ENCODE measurements around the gene IL31RA. TPM values are rescaled to one million over a fixed set of nuclear protein-coding genes. Genes with fewer than 3 reads are reported as not detected.

The IL31RA gene
- polyA plus RNA-seq, 6 donors from 2014 or later = not detected

GRCh38 chr5:55866485-55866884 lies 15.3 kb downstream of the IL31RA start:
- H3K9me3 Mint-ChIP-seq = peaks cover 0 to 3% (median 0%) of the 10 kb centered on the region in 7 donors
- ATAC-seq (ENCODE audit: low read depth in 2 of 2) = no peak
- no peaks in the 10 kb centered on the region for H3K4me1 Mint-ChIP-seq
- DNase-seq = no peak
- peaks cover 0 to 4% (median 0%) of the 10 kb centered on the region in 3 donors for H3K27me3 Mint-ChIP-seq
- H3K36me3 Mint-ChIP-seq = no peaks in the 10 kb centered on the region
- H3K27ac Mint-ChIP-seq = no peak overlapping the region
- no peak overlapping the region for H3K4me3 Mint-ChIP-seq

DNA sequence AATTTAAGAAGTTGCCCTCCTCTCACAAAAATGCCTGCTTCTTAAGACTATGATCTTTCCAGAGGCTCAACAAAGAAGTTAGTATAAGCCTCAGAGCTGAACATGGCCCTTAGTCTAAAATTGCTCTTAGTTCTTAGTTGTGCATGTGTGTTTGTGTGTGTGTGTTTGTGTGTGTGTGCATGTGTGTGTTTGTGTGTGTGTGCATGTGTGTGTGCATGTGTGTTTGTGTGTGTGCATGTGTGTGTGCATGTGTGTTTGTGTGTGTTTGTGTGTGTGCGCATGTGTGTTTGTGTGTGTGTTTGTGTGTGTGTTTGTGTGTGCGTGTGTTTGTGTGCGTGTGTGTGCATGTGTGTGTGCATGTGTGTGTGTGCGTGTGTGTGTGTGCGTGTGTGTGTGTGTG lies 15.8 kb downstream of the IL31RA start:
- H3K27me3 Mint-ChIP-seq = no peaks in the 10 kb centered on the region
- DNase-seq (no peak), ATAC-seq (ENCODE audit: low read depth in 2 of 2) (no peak)
- H3K4me1 Mint-ChIP-seq = no peaks in the 10 kb centered on the region
- H3K9me3 Mint-ChIP-seq = no peaks in the 10 kb centered on the region
- H3K4me3 Mint-ChIP-seq = no peak overlapping the region
- H3K27ac Mint-ChIP-seq = no peak overlapping the region
- no peaks in the 10 kb centered on the region for H3K36me3 Mint-ChIP-seq

DNA sequence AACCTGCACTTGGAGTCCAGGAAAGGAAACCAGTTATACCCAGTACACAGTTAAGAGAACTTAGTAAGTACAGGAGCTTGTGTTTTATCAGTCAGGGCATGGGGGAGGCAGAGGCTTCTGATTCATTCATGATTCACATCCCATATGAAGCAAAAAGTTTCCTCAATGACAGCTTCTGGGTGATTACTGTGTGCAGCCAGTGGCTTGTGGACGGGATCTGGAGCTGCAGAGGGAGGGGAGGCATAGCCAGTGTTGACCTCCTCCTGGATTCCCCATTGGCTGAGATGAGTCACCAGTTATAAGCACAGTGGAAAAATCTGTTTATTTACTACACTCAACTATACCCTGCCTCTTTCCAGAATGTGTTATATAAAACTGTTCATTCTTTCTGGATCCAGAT lies 17.7 kb downstream of the IL31RA start:
- Mint-ChIP-seq H3K27ac (no peak overlapping the region), H3K9me3 (no peaks in the 10 kb centered on the region), H3K4me3 (no peak overlapping the region), H3K4me1 (no peaks in the 10 kb centered on the region), H3K27me3 (no peaks in the 10 kb centered on the region), H3K36me3 (no peaks in the 10 kb centered on the region)
- DNase-seq (no peak), ATAC-seq (ENCODE audit: low read depth in 2 of 2) (no peak)

- Mint-ChIP-seq H3K4me3 (no peak overlapping the region), H3K27ac (no peak overlapping the region), H3K9me3 (no peaks in the 10 kb centered on the region), H3K27me3 (no peaks in the 10 kb centered on the region), H3K36me3 (no peaks in the 10 kb centered on the region), H3K4me1 (no peaks in the 10 kb centered on the region)
- ATAC-seq (ENCODE audit: low read depth in 2 of 2) (no peak), DNase-seq (no peak)
Measured at GRCh38 chr5:55869847-55870246, 18.7 kb downstream of the IL31RA start.

GRCh38 chr5:55873234-55873633 lies 22.1 kb downstream of the IL31RA start:
- Mint-ChIP-seq H3K4me3 (no peak overlapping the region), H3K9me3 (no peaks in the 10 kb centered on the region), H3K4me1 (no peaks in the 10 kb centered on the region), H3K27ac (no peak overlapping the region), H3K36me3 (no peaks in the 10 kb centered on the region), H3K27me3 (no peaks in the 10 kb centered on the region)
- no peak for DNase-seq
- no peak for ATAC-seq (ENCODE audit: low read depth in 2 of 2)

- no peak for DNase-seq
- Mint-ChIP-seq H3K27me3 (peaks cover 0 to 3% (median 0%) of the 10 kb centered on the region in 3 donors), H3K4me3 (no peak overlapping the region), H3K9me3 (no peaks in the 10 kb centered on the region), H3K27ac (no peak overlapping the region), H3K36me3 (peaks cover 0 to 4% of the 10 kb centered on the region in 2 donors), H3K4me1 (no peaks in the 10 kb centered on the region)
- ATAC-seq (ENCODE audit: low read depth in 2 of 2) = no peak
Measured at GRCh38 chr5:55877655-55878054, 26.5 kb downstream of the IL31RA start.

GRCh38 chr5:55880453-55880852 lies 29.3 kb downstream of the IL31RA start:
- Mint-ChIP-seq H3K4me3 (no peak overlapping the region), H3K4me1 (no peaks in the 10 kb centered on the region), H3K9me3 (no peaks in the 10 kb centered on the region), H3K27me3 (peaks cover 3 to 9% (median 5%) of the 10 kb centered on the region in 3 donors), H3K36me3 (peaks cover 0 to 4% of the 10 kb centered on the region in 2 donors), H3K27ac (no peak overlapping the region)
- DNase-seq (no peak), ATAC-seq (ENCODE audit: low read depth in 2 of 2) (no peak)

- Mint-ChIP-seq H3K4me3 (no peak overlapping the region), H3K27me3 (peaks cover 7 to 23% (median 13%) of the 10 kb centered on the region in 3 donors), H3K9me3 (peaks cover 0 to 5% (median 0%) of the 10 kb centered on the region in 7 donors), H3K27ac (no peak overlapping the region), H3K36me3 (peaks cover 0 to 4% of the 10 kb centered on the region in 2 donors), H3K4me1 (no peaks in the 10 kb centered on the region)
- DNase-seq (no peak), ATAC-seq (ENCODE audit: low read depth in 2 of 2) (no peak)
Measured at GRCh38 chr5:55885359-55885758, 34.2 kb downstream of the IL31RA start.

DNA sequence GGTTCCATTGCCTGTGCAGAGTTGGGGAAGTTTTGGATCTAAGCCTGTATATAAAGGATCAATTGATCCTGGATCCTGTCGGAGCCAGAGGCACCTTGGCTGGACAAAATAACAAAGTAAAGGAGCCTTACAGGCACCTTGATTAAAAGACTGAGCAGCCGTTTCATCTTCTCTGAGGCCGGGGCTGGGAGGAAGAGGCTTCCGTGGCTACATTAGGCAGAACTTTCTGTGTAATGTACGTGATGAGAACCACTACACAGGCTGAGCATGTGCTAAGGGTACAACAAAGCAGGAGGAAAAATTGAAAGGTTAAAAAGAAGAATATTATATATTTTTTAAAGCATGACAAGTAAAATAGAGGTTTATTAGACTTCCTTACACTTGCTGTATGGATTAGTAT lies 37.0 kb downstream of the IL31RA start:
- peaks cover 5 to 23% (median 13%) of the 10 kb centered on the region in 3 donors for H3K27me3 Mint-ChIP-seq
- no peak overlapping the region for H3K27ac Mint-ChIP-seq
- ATAC-seq (ENCODE audit: low read depth in 2 of 2) (no peak), DNase-seq (no peak)
- H3K4me1 Mint-ChIP-seq = no peaks in the 10 kb centered on the region
- no peak overlapping the region for H3K4me3 Mint-ChIP-seq
- no peaks in the 10 kb centered on the region for H3K36me3 Mint-ChIP-seq
- peaks cover 0 to 5% (median 0%) of the 10 kb centered on the region in 7 donors for H3K9me3 Mint-ChIP-seq

GRCh38 chr5:55892479-55892878 lies 41.3 kb downstream of the IL31RA start:
- Mint-ChIP-seq H3K27ac (no peak overlapping the region), H3K4me3 (no peak overlapping the region), H3K36me3 (no peaks in the 10 kb centered on the region), H3K4me1 (no peaks in the 10 kb centered on the region), H3K27me3 (peaks cover 4 to 9% (median 8%) of the 10 kb centered on the region in 3 donors), H3K9me3 (peaks cover 0 to 5% (median 0%) of the 10 kb centered on the region in 7 donors)
- DNase-seq = no peak
- no peak for ATAC-seq (ENCODE audit: low read depth in 2 of 2)

DNA sequence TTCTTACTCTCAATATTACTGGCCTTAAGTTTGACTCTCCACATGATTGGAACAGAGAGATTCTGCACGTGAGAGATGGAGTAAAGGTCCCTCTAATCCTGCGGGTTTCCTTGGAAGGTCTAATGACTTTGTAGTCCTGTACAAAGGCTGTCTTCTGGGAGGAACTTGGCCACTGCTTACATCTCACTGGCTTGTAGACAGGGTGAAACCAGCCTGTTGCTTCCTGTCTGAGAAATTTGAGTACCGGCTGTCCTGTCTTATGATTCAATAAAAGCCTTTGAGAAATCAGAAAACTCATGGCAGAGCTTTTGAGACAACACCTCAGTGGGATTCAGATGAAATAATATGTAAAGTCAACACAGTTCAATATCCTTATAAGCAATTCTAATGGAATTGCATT lies 43.0 kb downstream of the IL31RA start:
- H3K4me3 Mint-ChIP-seq = no peak overlapping the region
- H3K27ac Mint-ChIP-seq = peak overlapping the region in 1 of 6 donors; percentile 58
- peaks cover 0 to 5% (median 0%) of the 10 kb centered on the region in 7 donors for H3K9me3 Mint-ChIP-seq
- H3K36me3 Mint-ChIP-seq = no peaks in the 10 kb centered on the region
- DNase-seq (no peak), ATAC-seq (ENCODE audit: low read depth in 2 of 2) (no peak)
- peaks cover 8 to 13% (median 10%) of the 10 kb centered on the region in 3 donors for H3K27me3 Mint-ChIP-seq
- H3K4me1 Mint-ChIP-seq = no peaks in the 10 kb centered on the region

- no peak for DNase-seq
- no peak overlapping the region for H3K4me3 Mint-ChIP-seq
- ATAC-seq (ENCODE audit: low read depth in 2 of 2) = no peak
- H3K9me3 Mint-ChIP-seq = peaks cover 0 to 5% (median 0%) of the 10 kb centered on the region in 7 donors
- no peaks in the 10 kb centered on the region for H3K36me3 Mint-ChIP-seq
- H3K27ac Mint-ChIP-seq = peak overlapping the region in 1 of 6 donors; percentile 14
- H3K4me1 Mint-ChIP-seq = no peaks in the 10 kb centered on the region
- H3K27me3 Mint-ChIP-seq = peaks cover 9 to 17% (median 15%) of the 10 kb centered on the region in 3 donors
Measured at GRCh38 chr5:55895346-55895745, 44.2 kb downstream of the IL31RA start.

GRCh38 chr5:55896238-55896637 lies 45.1 kb downstream of the IL31RA start:
- DNase-seq (no peak), ATAC-seq (ENCODE audit: low read depth in 2 of 2) (no peak)
- H3K27me3 Mint-ChIP-seq = peaks cover 13 to 26% (median 23%) of the 10 kb centered on the region in 3 donors
- no peak overlapping the region for H3K4me3 Mint-ChIP-seq
- no peaks in the 10 kb centered on the region for H3K4me1 Mint-ChIP-seq
- peaks cover 0 to 5% (median 0%) of the 10 kb centered on the region in 7 donors for H3K9me3 Mint-ChIP-seq
- H3K27ac Mint-ChIP-seq = no peak overlapping the region
- no peaks in the 10 kb centered on the region for H3K36me3 Mint-ChIP-seq

DNA sequence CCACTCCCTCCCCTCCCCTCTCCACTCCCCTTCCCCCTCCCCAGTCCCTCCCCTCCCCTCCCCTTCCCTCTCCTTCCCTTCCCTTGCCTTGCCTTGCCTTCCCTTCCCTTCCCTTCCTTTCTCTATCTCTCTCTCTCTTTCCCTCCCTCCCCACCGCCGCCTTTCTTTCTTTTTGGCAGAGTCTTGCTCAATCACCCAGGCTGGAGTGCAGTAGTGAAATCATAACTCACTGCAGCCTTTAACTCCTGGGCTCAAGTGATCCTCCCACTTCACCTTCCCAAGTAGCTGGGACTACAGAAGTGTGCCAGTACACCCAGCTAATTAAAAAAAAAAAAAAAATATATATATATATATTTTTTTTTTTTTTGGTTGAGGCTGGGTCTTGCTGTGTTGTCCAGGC lies 45.5 kb downstream of the IL31RA start:
- no peaks in the 10 kb centered on the region for H3K4me1 Mint-ChIP-seq
- H3K27ac Mint-ChIP-seq = no peak overlapping the region
- peaks cover 0 to 2% (median 0%) of the 10 kb centered on the region in 7 donors for H3K9me3 Mint-ChIP-seq
- no peaks in the 10 kb centered on the region for H3K36me3 Mint-ChIP-seq
- H3K4me3 Mint-ChIP-seq = no peak overlapping the region
- DNase-seq (no peak), ATAC-seq (ENCODE audit: low read depth in 2 of 2) (no peak)
- peaks cover 13 to 28% (median 23%) of the 10 kb centered on the region in 3 donors for H3K27me3 Mint-ChIP-seq
